Stimulated activated naive CD8-positive, alpha-beta T cell treated with anti-CD3 and anti-CD28 coated beads, Interleukin-15, Interleukin-2, amounts not matched to agents 100 U/mL and 50 U/mL, for 24 hours (primary cell): ENCODE measurements around the gene LNX1.

Source experiments
- ATAC-seq: fragments of 150-1000 bp; cut with Tn5 transposase; one replicate; pipeline ENCODE4 v1.10.0; 2021
- DNase-seq: peaks from one replicate; pipeline ENCODE4 v3.0.0; 2021

The LNX1 gene

DNA sequence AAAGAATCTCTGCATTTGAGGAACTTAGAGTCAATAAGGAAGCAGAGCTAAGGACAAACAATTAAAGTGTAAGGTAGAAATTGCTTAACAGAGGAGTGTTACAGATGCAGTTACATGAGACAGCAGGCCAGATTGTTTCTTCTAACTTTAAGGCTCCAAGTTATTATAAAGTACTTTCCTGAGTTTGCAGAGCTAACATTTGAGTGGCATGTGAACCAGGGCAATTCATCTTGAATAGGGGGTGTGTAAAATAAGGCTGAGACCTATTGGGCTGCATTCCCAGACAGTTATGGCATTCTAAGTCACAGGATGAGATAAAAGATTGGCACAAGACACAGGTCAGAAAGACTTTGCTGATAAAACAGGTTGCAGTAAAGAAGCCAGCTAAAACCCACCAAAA is 7.6 kb upstream of the LNX1 start:
- ATAC-seq (no peak), DNase-seq (no peak)

DNA sequence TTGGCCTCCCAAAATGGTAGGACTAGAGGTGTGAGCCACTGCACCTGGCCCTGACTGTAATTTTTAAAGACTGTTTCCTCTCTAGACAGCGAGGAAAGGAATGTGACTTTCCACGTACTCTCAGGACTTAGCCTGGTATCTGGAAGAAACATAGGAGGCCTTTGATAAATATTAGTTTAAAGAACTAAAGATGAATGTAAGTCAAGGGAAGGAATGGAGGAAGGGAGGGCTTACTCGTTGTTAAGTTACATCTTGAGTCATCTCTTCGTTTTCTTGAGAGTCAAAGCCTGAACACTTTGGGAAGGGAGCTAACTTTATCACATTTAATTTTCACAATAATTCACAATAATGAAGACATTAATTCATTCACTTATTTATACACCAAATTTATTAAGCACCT is 7.2 kb upstream of the LNX1 start:
- DNase-seq (no peak), ATAC-seq (no peak)

GRCh38 chr4:53596901-53597300 is 5.6 kb upstream of the LNX1 start:
- DNase-seq = no peak
- ATAC-seq = no peak

GRCh38 chr4:53595834-53596233 is 4.5 kb upstream of the LNX1 start:
- DNase-seq (no peak), ATAC-seq (no peak)

- ATAC-seq (no peak), DNase-seq (no peak)
Observed at GRCh38 chr4:53595204-53595603, 3.9 kb upstream of the LNX1 start.

GRCh38 chr4:53593765-53594164 is 2.5 kb upstream of the LNX1 start:
- DNase-seq = no peak
- no peak for ATAC-seq

- no peak for ATAC-seq
- no peak for DNase-seq
Observed at GRCh38 chr4:53592686-53593501, 1.6 kb upstream of the LNX1 start.

DNA sequence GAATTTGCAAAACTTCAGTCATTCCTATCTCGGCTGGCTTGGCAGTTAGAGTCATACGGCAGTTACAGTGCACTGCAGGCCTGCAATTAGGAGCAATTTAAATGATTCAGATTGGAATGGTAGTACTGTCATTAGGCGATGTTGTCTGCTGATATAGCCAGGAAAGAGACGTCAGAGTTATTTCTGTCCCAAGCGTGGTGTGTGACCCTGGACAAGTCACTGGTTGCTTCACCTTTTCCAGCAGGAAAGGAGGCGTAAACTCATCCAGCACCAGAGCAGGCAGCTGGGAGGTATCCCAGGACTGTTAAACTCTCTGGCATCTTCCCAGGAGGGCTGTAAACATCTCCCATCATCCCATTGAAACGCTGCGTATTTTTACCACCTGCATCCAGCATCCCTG is 836 bp upstream of the LNX1 start:
- ATAC-seq (no peak), DNase-seq (no peak)

DNA sequence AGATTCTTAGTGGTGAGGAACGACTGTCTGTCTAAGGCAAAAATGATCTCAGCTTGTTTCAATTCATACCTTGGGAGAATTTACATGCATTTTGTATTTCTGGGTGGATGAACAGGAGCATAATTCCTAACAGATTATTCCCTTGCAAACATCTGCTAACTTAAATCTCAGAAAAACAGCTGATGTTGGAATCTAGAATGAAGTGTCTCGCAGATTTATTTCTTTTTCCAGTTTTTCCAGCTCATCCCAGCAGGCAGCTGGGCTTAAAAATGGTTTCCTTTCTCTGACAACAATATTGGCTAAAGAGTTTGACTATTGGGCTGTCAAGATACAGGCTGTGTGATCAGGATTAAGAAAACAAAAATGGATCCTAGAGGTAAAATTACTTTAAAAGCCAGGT is 1.1 kb downstream of the LNX1 start:
- DNase-seq (no peak), ATAC-seq (no peak)

- DNase-seq (no peak), ATAC-seq (no peak)
Observed at GRCh38 chr4:53589511-53589910, 1.8 kb downstream of the LNX1 start.

DNA sequence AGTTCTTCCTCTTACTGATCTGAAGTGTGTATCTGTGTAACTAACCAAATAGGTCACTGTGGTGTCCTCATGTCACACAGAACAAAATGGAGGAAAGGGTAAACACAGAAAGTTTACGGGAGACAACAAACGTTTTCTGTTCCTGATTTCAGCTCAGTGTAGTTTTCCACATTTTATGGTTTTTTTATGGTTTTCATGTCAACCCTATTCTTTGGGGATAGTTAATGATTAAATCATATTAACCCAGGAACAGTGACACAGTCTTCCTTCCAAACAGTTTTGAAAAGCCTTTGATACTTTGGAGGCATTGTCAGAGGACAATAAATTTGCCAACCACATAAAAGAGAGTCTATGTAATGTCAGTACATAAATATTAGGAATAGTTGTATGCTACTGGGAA is 4.2 kb downstream of the LNX1 start:
- ATAC-seq (no peak), DNase-seq (no peak)

- ATAC-seq = no peak
- no peak for DNase-seq
Observed at GRCh38 chr4:53586121-53586816, 5.0 kb downstream of the LNX1 start.

DNA sequence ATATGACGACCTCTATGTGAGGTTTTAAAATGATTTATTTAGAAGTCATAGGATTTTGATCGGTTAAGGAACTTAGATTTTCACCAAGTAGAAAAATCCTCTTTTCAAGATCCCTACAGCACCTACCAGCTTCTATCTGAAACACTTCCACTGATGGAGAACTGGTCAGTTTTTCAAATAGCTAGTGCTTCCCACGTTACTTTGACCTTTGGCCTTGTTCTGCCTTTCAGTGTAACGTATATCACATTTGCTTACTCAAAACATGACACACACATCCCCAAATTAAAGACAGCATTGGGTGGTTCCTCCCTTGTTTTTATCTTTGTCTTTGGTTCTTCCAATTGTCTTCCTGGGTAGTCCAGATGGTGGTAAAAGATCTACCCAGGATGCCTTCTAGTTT is 6.6 kb downstream of the LNX1 start:
- DNase-seq (no peak), ATAC-seq (no peak)

- no peak for ATAC-seq
- DNase-seq = no peak
Observed at GRCh38 chr4:53583513-53583912, 7.8 kb downstream of the LNX1 start.

GRCh38 chr4:53582194-53582593 is 9.1 kb downstream of the LNX1 start:
- ATAC-seq = no peak
- DNase-seq = no peak

DNA sequence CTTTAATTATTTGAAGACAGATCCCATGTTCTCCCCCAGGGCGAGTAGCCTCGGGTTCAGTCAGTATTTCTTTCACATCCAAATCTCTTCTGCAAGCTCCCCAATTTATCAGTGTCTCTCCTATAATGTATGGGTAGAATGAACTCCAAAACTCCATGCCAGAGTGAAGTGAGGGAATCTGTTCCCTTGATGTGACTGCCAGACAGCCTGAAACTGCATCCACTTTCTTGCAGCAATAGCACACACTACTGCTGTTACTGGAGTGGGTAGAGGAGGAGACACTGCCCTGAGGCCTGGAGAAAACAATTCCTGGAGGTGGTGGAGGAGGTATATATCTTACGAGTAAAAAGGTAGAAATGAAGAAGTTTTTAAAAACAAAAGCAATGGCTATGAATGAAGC is 11.0 kb downstream of the LNX1 start:
- ATAC-seq = no peak
- no peak for DNase-seq

GRCh38 chr4:53579826-53580225 is 11.5 kb downstream of the LNX1 start:
- no peak for ATAC-seq
- no peak for DNase-seq

DNA sequence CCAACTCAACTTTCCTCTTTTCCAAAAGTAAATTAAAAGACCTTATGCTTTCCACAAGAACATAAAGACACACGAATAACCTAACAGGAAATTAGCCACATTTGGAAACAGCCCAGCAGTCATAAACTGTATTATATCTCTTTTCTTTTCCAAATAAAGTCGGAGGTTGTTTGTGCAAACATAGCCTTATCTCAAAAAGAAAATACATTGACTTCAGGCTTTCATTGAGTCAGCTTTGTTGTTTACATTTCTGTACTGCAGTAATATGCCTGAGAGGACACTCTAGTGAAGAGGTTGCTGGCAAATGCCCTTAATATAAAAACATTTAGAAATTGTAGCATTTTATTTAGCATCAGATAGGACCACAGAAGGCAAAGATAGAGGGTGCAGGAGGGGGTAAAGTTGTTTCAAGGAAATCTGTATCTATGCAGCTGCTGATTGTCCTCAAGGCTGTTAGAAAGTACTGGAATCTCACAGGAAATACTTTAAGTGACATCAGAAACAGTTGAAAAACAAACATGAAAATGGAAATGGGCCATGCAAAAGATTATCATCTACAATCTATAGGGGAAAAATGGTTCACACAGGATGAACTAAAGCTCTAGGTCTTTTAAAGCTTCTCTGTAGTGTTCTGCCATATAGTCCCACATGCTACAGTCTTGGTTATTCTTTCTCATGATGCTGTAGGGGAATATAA is 14.5 kb downstream of the LNX1 start:
- no peak for ATAC-seq
- no peak for DNase-seq

- no peak for ATAC-seq
- no peak for DNase-seq
Observed at GRCh38 chr4:53576071-53576617, 15.1 kb downstream of the LNX1 start.

- no peak for ATAC-seq
- DNase-seq = no peak
Observed at GRCh38 chr4:53575552-53575951, 15.7 kb downstream of the LNX1 start.

DNA sequence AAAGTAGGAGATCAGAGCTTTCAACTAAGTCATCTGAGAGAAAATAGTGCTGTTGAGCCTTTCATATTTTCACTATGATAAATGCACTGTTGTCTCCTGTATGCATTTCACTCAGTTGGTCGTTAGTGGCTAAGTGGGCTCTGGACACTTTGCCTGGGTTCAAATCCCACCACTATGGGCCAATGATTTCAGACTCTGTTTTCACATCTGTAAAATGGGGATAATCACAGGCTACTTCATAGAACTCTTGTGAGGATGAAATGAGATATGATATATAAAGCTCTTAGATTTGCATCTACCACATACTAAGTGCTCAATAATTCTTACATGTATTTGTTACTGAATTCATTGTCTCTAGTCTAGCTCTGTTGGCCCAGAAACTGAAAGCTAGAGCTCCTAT is 16.8 kb downstream of the LNX1 start:
- no peak for DNase-seq
- no peak for ATAC-seq

DNA sequence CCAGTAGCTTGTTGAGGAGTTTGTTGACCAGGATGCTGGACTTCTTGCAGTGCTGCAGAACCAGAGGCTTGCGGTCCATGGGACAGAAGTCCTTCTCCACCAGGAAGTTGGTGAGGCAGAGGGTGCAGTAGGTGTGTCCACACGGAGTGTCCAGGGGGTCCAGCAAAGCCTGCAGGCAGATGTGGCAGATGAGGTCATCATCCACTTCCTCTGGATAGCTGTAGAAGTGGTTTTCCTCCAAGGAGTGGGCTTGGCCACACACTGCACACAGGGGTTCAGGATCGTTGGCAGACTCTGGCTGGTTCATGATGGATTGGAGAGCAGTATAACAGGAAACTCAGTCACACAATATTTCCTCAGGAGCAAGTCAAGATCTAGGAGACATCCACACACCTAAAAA is 17.6 kb downstream of the LNX1 start:
- no peak for ATAC-seq
- DNase-seq = no peak

GRCh38 chr4:53572600-53572994 is 18.7 kb downstream of the LNX1 start:
- DNase-seq (no peak), ATAC-seq (no peak)
